ENCODE results near the gene AUNIP.
A peak's percentile ranks its signal among the peaks of the same experiment; 100 is the strongest.

Gene AUNIP

DNA sequence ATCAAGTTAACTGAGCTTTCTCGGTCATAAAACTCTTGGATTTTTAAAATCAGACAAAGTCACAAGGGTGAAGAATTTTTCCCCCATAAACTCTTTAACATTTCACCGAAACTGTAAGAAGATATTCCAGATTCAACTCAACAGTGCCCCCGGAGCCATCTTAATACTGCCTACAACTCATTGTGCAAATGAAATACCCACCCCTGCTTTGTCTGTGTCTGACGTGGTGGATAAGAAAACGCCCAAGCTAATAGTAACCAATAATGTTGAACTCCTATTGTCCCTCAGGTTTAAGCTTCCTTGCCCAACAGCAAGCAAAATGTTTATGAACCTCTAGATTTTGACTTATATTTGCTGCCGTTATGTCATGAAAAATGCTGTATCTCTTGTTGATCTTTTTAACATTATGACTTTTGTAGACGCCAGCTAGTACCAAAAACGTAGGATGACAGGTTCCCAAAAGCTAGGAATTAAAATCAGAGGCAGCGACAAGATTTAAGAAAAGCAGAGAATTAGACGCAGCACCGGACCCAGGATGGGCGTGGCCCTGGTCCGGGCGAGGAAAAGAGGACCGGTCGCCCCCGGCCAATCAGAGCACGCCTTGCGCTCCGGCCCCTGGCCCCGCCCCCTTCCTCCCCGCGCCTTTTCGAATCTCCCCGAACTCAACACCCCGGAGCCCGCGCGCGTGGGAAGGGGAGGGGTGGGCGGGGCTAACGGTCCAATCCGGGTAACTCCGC, 45.9 kb upstream of the AUNIP start:
- Histone ChIP-seq H3K4me1 (ENCODE audit: insufficient read depth, low read length) (peaks cover 54% of the 10 kb centered on the region), H3K4me2 (ENCODE audit: insufficient read depth, low read length) (peak overlapping the region; percentile 70), H3K4me3 (ENCODE audit: low read depth in 1 of 2, low read length in 2 of 2) (peak overlapping the region; percentile 77 to 87), H3K27ac (ENCODE audit: low read length) (peak overlapping the region; percentile 97), H2AFZ (ENCODE audit: low read depth, low read length) (no peak overlapping the region), H3K9ac (ENCODE audit: low read depth, low read length) (peak overlapping the region; percentile 99), H4K20me1 (ENCODE audit: insufficient read depth, low read length) (peaks cover 49% of the 10 kb centered on the region), H3K36me3 (ENCODE audit: insufficient read depth, low read length) (peaks cover 55% of the 10 kb centered on the region), H3K9me3 (ENCODE audit: insufficient read depth, low read length, severe bottlenecking) (no peaks in the 10 kb centered on the region), H3K27me3 (ENCODE audit: insufficient read depth, low read length, poor library complexity) (no peaks in the 10 kb centered on the region), H3K79me2 (ENCODE audit: insufficient read depth, low read length) (peaks cover 60% of the 10 kb centered on the region)
- TF ChIP-seq EZH2 (IDR thresholded peaks at IDR 0.05; ENCODE audit: borderline replicate concordance, low read depth, low read length, severe bottlenecking) = no peak
- TF ChIP-seq, protein P1, sequence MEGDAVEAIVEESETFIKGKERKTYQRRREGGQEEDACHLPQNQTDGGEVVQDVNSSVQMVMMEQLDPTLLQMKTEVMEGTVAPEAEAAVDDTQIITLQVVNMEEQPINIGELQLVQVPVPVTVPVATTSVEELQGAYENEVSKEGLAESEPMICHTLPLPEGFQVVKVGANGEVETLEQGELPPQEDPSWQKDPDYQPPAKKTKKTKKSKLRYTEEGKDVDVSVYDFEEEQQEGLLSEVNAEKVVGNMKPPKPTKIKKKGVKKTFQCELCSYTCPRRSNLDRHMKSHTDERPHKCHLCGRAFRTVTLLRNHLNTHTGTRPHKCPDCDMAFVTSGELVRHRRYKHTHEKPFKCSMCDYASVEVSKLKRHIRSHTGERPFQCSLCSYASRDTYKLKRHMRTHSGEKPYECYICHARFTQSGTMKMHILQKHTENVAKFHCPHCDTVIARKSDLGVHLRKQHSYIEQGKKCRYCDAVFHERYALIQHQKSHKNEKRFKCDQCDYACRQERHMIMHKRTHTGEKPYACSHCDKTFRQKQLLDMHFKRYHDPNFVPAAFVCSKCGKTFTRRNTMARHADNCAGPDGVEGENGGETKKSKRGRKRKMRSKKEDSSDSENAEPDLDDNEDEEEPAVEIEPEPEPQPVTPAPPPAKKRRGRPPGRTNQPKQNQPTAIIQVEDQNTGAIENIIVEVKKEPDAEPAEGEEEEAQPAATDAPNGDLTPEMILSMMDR (IDR thresholded peaks at IDR 0.05; ENCODE audit: borderline replicate concordance, extremely low read depth, low read length, poor library complexity, severe bottlenecking) = peak; percentile 38
- DNase-seq (peak; percentile 98), ATAC-seq (ENCODE audit: insufficient read depth, low read depth) (peak; percentile 78)

DNA sequence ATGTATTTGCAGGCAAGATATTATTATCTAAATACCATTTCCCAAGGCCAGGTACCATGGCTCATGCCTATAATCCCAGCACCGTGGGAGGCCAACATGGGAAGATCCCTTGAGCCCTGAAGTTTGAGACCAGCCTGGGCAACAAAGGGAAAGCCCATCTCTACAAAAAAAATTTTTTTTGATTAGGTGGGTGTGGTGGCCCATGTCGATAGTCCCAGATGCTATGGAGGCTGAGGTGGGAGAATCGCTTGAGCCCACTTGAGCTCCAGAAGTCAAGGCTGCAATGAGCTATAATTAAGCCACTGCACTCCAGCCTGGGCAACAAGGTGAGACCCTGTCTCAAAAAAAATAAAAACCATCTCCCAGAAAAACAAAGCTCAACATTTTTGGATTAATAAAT, 44.7 kb upstream of the AUNIP start:
- DNase-seq (no peak), ATAC-seq (ENCODE audit: insufficient read depth, low read depth) (no peak)
- peak overlapping the region; percentile 99 for H3K9ac ChIP-seq (ENCODE audit: low read depth, low read length)
- peak overlapping the region; percentile 70 for H3K4me2 ChIP-seq (ENCODE audit: insufficient read depth, low read length)
- H3K36me3 ChIP-seq (ENCODE audit: insufficient read depth, low read length) = peaks cover 66% of the 10 kb centered on the region
- peak overlapping the region; percentile 77 to 78 for H3K4me3 ChIP-seq (ENCODE audit: low read depth in 1 of 2, low read length in 2 of 2)
- H3K27me3 ChIP-seq (ENCODE audit: insufficient read depth, low read length, poor library complexity) = no peaks in the 10 kb centered on the region
- no peak for TF ChIP-seq EZH2 (IDR thresholded peaks at IDR 0.05; ENCODE audit: borderline replicate concordance, low read depth, low read length, severe bottlenecking)
- TF ChIP-seq, protein P1 (IDR thresholded peaks at IDR 0.05; ENCODE audit: borderline replicate concordance, extremely low read depth, low read length, poor library complexity, severe bottlenecking) = no peak
- peaks cover 59% of the 10 kb centered on the region for H3K4me1 ChIP-seq (ENCODE audit: insufficient read depth, low read length)
- H3K27ac ChIP-seq (ENCODE audit: low read length) = peak overlapping the region; percentile 94
- peaks cover 60% of the 10 kb centered on the region for H4K20me1 ChIP-seq (ENCODE audit: insufficient read depth, low read length)
- H3K9me3 ChIP-seq (ENCODE audit: insufficient read depth, low read length, severe bottlenecking) = no peaks in the 10 kb centered on the region
- H2AFZ ChIP-seq (ENCODE audit: low read depth, low read length) = no peak overlapping the region
- peaks cover 71% of the 10 kb centered on the region for H3K79me2 ChIP-seq (ENCODE audit: insufficient read depth, low read length)

DNA sequence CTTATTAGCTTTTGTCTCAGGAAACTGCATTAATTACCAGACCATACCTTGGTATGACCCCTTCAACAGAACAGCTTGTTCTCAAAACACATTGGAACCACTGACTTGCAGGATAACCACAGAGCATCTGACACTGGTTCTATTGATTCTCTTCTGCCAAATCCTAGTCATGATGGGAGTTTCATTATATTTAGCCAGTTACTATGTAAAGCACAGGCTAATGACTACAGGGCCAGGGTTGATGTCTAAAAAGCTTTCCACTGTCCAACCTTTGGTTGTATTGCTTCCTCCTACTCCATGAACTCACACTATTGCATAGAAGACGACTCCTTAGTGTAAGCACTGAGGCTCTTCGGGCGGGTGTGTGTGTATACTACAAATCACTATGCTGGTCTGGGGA, 43.2 kb upstream of the AUNIP start:
- no peaks in the 10 kb centered on the region for H3K9me3 ChIP-seq (ENCODE audit: insufficient read depth, low read length, severe bottlenecking)
- H3K27me3 ChIP-seq (ENCODE audit: insufficient read depth, low read length, poor library complexity) = no peaks in the 10 kb centered on the region
- no peak for ATAC-seq (ENCODE audit: insufficient read depth, low read depth)
- H3K4me1 ChIP-seq (ENCODE audit: insufficient read depth, low read length) = peaks cover 59% of the 10 kb centered on the region
- H3K9ac ChIP-seq (ENCODE audit: low read depth, low read length) = peak overlapping the region; percentile 99
- H3K4me3 ChIP-seq (ENCODE audit: low read depth in 1 of 2, low read length in 2 of 2) = peak overlapping the region in 1 of 2 experiments; percentile 77; a peak in 2 of 4 replicates
- H4K20me1 ChIP-seq (ENCODE audit: insufficient read depth, low read length) = peaks cover 76% of the 10 kb centered on the region
- peak overlapping the region; percentile 58 for H3K27ac ChIP-seq (ENCODE audit: low read length)
- TF ChIP-seq EZH2 (IDR thresholded peaks at IDR 0.05; ENCODE audit: borderline replicate concordance, low read depth, low read length, severe bottlenecking) = no peak
- TF ChIP-seq, protein P1 (IDR thresholded peaks at IDR 0.05; ENCODE audit: borderline replicate concordance, extremely low read depth, low read length, poor library complexity, severe bottlenecking) = no peak
- peak overlapping the region; percentile 70; the same call in 1 of the 2 replicates for H3K4me2 ChIP-seq (ENCODE audit: insufficient read depth, low read length)
- DNase-seq = no peak
- H3K36me3 ChIP-seq (ENCODE audit: insufficient read depth, low read length) = peaks cover 82% of the 10 kb centered on the region
- H2AFZ ChIP-seq (ENCODE audit: low read depth, low read length) = no peak overlapping the region
- H3K79me2 ChIP-seq (ENCODE audit: insufficient read depth, low read length) = peaks cover 86% of the 10 kb centered on the region
